ENCODE measurements around the gene SSH2. TPM values are rescaled to one million over a fixed set of nuclear protein-coding genes. Genes with fewer than 3 reads are reported as not detected.
A peak's percentile ranks its signal among the peaks of the same experiment; 100 is the strongest.

SSH2 gene
- total and polyA plus RNA-seq, 3 donors from 2014 or later, result 31.0 to 62.3 (median 37.4) TPM

GRCh38 chr17:29763273-29763672, 166.8 kb downstream of the SSH2 start:
- no peak overlapping the region for H3K4me3 ChIP-seq
- no peaks in the 10 kb centered on the region for H3K27me3 ChIP-seq
- DNase-seq, result no peak
- H3K9me3 ChIP-seq, result no peaks in the 10 kb centered on the region
- 79 to 82% methylated on average over 3 of the region's 3 CpGs for WGBS, 2 donors
- TF ChIP-seq POLR2A (IDR thresholded peaks at IDR 0.05) (no peak), CTCF (IDR thresholded peaks at IDR 0.05) (no peak)
- no peaks in the 10 kb centered on the region for H3K36me3 ChIP-seq (ENCODE audit: low read depth, missing control alignments)
- peaks cover 10% of the 10 kb centered on the region for H3K4me1 ChIP-seq
- H3K27ac ChIP-seq, result no peak overlapping the region
- intact Hi-C loops (cut with DNase I; ENCODE audit: low total_unique reads), result no loop called here

- DNase-seq, result peak; percentile 89
- intact Hi-C loops (cut with DNase I; ENCODE audit: low total_unique reads), result no loop called here
- Histone ChIP-seq H3K36me3 (ENCODE audit: low read depth, missing control alignments) (no peaks in the 10 kb centered on the region), H3K9me3 (no peaks in the 10 kb centered on the region), H3K27me3 (no peaks in the 10 kb centered on the region), H3K4me3 (peak overlapping the region; percentile 64 to 79), H3K27ac (peak overlapping the region; percentile 31 to 83), H3K4me1 (peaks cover 10% of the 10 kb centered on the region)
- WGBS, 2 donors, result 0% methylated on average over 11 to 52 of the region's 73 CpGs
- TF ChIP-seq POLR2A (IDR thresholded peaks at IDR 0.05) (peak; percentile 31), CTCF (IDR thresholded peaks at IDR 0.05) (no peak)
These were observed 168.8 kb downstream of the SSH2 start for GRCh38 chr17:29761040-29761761.

- intact Hi-C loops (cut with DNase I; ENCODE audit: low total_unique reads), result no loop called here
- H3K36me3 ChIP-seq (ENCODE audit: low read depth, missing control alignments), result no peaks in the 10 kb centered on the region
- 0% methylated on average over 19 to 20 of the region's 20 CpGs for WGBS, 2 donors
These were observed 169.6 kb downstream of the SSH2 start for GRCh38 chr17:29760279-29761039.

GRCh38 chr17:29758255-29758654, 171.8 kb downstream of the SSH2 start:
- DNase-seq, result no peak
- Histone ChIP-seq H3K27me3 (no peaks in the 10 kb centered on the region), H3K36me3 (ENCODE audit: low read depth, missing control alignments) (no peaks in the 10 kb centered on the region), H3K27ac (no peak overlapping the region), H3K4me1 (peaks cover 10% of the 10 kb centered on the region), H3K4me3 (no peak overlapping the region), H3K9me3 (no peaks in the 10 kb centered on the region)
- intact Hi-C loops (cut with DNase I; ENCODE audit: low total_unique reads), result no loop called here
- 62% methylated on average over 2 of the region's 2 CpGs for WGBS, 2 donors
- TF ChIP-seq POLR2A (IDR thresholded peaks at IDR 0.05), result no peak
- no peak for TF ChIP-seq CTCF (IDR thresholded peaks at IDR 0.05)

More at GRCh38 chr17:29760279-29761039, 169.6 kb downstream of the SSH2 start:
- DNase-seq, result peak; percentile 28
- H3K4me3 ChIP-seq, result peak overlapping the region; percentile 64 to 79
- peaks cover 10% of the 10 kb centered on the region for H3K4me1 ChIP-seq
- H3K27me3 ChIP-seq, result no peaks in the 10 kb centered on the region
- peak overlapping the region; percentile 31 to 83 for H3K27ac ChIP-seq
- no peaks in the 10 kb centered on the region for H3K9me3 ChIP-seq
- no peak for TF ChIP-seq POLR2A (IDR thresholded peaks at IDR 0.05)
- no peak for TF ChIP-seq CTCF (IDR thresholded peaks at IDR 0.05)
